ENCODE data around the gene ANO6.

ANO6 gene

DNA sequence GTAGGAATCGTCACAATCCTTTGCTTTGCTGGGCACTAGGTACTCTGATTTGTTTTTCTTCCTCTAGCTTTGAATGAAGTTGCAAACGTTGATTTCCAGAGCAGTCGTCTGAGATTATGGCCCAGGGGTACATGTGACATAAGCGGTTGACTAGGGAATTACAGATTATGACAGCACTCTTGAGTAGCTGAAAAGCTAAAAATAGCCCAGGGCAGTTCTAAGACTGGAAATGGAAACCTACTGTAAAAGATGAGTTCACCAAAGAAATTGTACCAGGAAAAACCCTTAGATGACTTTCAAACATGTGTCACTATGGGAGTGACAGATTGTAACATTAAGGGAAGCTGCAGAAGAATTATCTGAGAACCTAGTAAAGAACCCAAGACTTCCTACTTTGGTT is 108.5 kb downstream of the ANO6 start:
- Histone ChIP-seq H3K4me3 (ENCODE audit: low read length) (no peak overlapping the region), H3K27me3 (replicated peaks; ENCODE audit: insufficient read depth, low read length) (no peaks in the 10 kb centered on the region), H3K9ac (ENCODE audit: low read length) (no peak overlapping the region), H2AFZ (ENCODE audit: low read length) (no peak overlapping the region), H3K79me2 (ENCODE audit: low read length) (peaks cover 13% of the 10 kb centered on the region), H3K4me2 (ENCODE audit: low read depth, low read length) (no peak overlapping the region), H3F3A (ENCODE audit: insufficient read depth, low read length) (no peaks in the 10 kb centered on the region), H3K9me2 (replicated peaks; ENCODE audit: insufficient read depth, low read length) (no peaks in the 10 kb centered on the region), H4K20me1 (ENCODE audit: insufficient read depth, low read length) (no peaks in the 10 kb centered on the region), H3K27ac (ENCODE audit: low read length) (no peak overlapping the region), H3K4me1 (ENCODE audit: low read length) (no peaks in the 10 kb centered on the region; the same call in 1 of the 2 replicates), H3K36me3 (replicated peaks; ENCODE audit: insufficient read depth, low read length) (no peaks in the 10 kb centered on the region), H3K9me3 (replicated peaks; ENCODE audit: insufficient read depth, low read length) (no peaks in the 10 kb centered on the region)
- no peak for DNase-seq
- TF ChIP-seq, protein P1, sequence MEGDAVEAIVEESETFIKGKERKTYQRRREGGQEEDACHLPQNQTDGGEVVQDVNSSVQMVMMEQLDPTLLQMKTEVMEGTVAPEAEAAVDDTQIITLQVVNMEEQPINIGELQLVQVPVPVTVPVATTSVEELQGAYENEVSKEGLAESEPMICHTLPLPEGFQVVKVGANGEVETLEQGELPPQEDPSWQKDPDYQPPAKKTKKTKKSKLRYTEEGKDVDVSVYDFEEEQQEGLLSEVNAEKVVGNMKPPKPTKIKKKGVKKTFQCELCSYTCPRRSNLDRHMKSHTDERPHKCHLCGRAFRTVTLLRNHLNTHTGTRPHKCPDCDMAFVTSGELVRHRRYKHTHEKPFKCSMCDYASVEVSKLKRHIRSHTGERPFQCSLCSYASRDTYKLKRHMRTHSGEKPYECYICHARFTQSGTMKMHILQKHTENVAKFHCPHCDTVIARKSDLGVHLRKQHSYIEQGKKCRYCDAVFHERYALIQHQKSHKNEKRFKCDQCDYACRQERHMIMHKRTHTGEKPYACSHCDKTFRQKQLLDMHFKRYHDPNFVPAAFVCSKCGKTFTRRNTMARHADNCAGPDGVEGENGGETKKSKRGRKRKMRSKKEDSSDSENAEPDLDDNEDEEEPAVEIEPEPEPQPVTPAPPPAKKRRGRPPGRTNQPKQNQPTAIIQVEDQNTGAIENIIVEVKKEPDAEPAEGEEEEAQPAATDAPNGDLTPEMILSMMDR (IDR thresholded peaks at IDR 0.05; ENCODE audit: low read length) = no peak
- TF ChIP-seq EZH2 (optimal IDR thresholded peaks at IDR 0.05; ENCODE audit: low read depth, low read length) (no peak), EZH2phosphoT487 (IDR thresholded peaks at IDR 0.05; ENCODE audit: low read length) (no peak)

DNA sequence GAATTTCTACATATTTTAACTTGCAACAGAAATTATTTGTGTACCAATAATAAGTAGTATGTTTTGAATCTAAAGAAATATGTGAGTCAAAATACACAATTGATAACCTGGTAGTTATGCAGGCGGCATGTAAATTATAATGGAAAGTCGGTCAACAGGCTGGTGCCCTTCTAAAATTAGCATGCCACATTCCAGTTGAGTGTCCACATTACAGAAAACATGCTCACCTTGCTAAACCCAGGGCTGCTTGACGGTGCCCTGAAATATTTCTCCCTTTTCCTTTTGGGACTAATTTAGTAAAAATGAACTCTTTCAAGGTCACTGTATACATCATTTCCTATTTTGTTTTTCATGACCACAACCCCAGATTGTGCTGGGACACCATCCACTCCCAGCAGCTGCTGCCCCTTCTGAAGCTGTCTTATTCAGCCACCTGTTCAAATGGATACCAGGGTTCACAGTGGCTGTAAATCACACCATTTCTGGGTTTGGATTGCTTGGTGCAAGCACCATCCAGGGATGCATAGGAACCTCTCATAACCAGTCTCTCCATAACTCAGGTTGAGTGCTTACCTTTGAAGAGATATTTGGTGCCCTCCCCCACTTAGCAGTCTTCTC is 110.6 kb downstream of the ANO6 start:
- Histone ChIP-seq H3K36me3 (replicated peaks; ENCODE audit: insufficient read depth, low read length) (no peaks in the 10 kb centered on the region), H3K79me2 (ENCODE audit: low read length) (peaks cover 8% of the 10 kb centered on the region; the same call in 1 of the 2 replicates), H3K27ac (ENCODE audit: low read length) (no peak overlapping the region), H3K9me2 (replicated peaks; ENCODE audit: insufficient read depth, low read length) (no peaks in the 10 kb centered on the region), H2AFZ (ENCODE audit: low read length) (no peak overlapping the region), H3K4me1 (ENCODE audit: low read length) (no peaks in the 10 kb centered on the region; the same call in 1 of the 2 replicates), H3F3A (ENCODE audit: insufficient read depth, low read length) (no peaks in the 10 kb centered on the region), H3K9ac (ENCODE audit: low read length) (no peak overlapping the region), H3K27me3 (replicated peaks; ENCODE audit: insufficient read depth, low read length) (no peaks in the 10 kb centered on the region), H3K4me3 (ENCODE audit: low read length) (no peak overlapping the region), H3K9me3 (replicated peaks; ENCODE audit: insufficient read depth, low read length) (no peaks in the 10 kb centered on the region), H3K4me2 (ENCODE audit: low read depth, low read length) (no peak overlapping the region), H4K20me1 (ENCODE audit: insufficient read depth, low read length) (no peaks in the 10 kb centered on the region)
- no peak for DNase-seq
- TF ChIP-seq EZH2 (optimal IDR thresholded peaks at IDR 0.05; ENCODE audit: low read depth, low read length) = no peak
- no peak for TF ChIP-seq EZH2phosphoT487 (IDR thresholded peaks at IDR 0.05; ENCODE audit: low read length)

GRCh38 chr12:45327823-45328383 is 112.0 kb downstream of the ANO6 start:
- no peak overlapping the region for H3K4me3 ChIP-seq (ENCODE audit: low read length)

More at GRCh38 chr12:45327823-45328383, 112.0 kb downstream of the ANO6 start:
- DNase-seq = no peak
- H3K9me2 ChIP-seq (replicated peaks; ENCODE audit: insufficient read depth, low read length) = no peaks in the 10 kb centered on the region
- no peak overlapping the region for H3K9ac ChIP-seq (ENCODE audit: low read length)
- TF ChIP-seq, protein P1 (IDR thresholded peaks at IDR 0.05; ENCODE audit: low read length) = no peak
- no peaks in the 10 kb centered on the region for H3K36me3 ChIP-seq (replicated peaks; ENCODE audit: insufficient read depth, low read length)
- no peaks in the 10 kb centered on the region for H3K27me3 ChIP-seq (replicated peaks; ENCODE audit: insufficient read depth, low read length)
- no peaks in the 10 kb centered on the region for H3K9me3 ChIP-seq (replicated peaks; ENCODE audit: insufficient read depth, low read length)
- no peaks in the 10 kb centered on the region for H3K79me2 ChIP-seq (ENCODE audit: low read length)
- no peak overlapping the region for H2AFZ ChIP-seq (ENCODE audit: low read length)
- H3K4me1 ChIP-seq (ENCODE audit: low read length) = no peaks in the 10 kb centered on the region; the same call in 1 of the 2 replicates
- no peaks in the 10 kb centered on the region for H3F3A ChIP-seq (ENCODE audit: insufficient read depth, low read length)
- no peaks in the 10 kb centered on the region for H4K20me1 ChIP-seq (ENCODE audit: insufficient read depth, low read length)
- H3K4me2 ChIP-seq (ENCODE audit: low read depth, low read length) = no peak overlapping the region
- H3K27ac ChIP-seq (ENCODE audit: low read length) = no peak overlapping the region
